Left lung (tissue), 10 donors: ENCODE measurements around the gene TOX4. TPM values are rescaled to one million over a fixed set of nuclear protein-coding genes. Genes with fewer than 3 reads are reported as not detected.

Experiments used
- ATAC-seq: fragments of 200-7000 bp; cut with Tn5 transposase; one replicate; pipeline ENCODE4 v1.9.1; 2020; ENCODE audit warnings: moderate library complexity
- DNase-seq, 4 donors: peaks; one replicate each; pipeline ENCODE4 v3.0.0-alpha.2; 2013 to 2020
- H3K27ac ChIP-seq, 2 donors: fragments of 200-600 bp; sonication (generic) in 1 of 2; one replicate each; pipeline versions ENCODE4 v1.5.0 to v1.8.0; 2020 to 2021
- H3K27me3 ChIP-seq, 2 donors: fragments of 200-600 bp; sonication (generic) in 1 of 2; one replicate each; pipeline versions ENCODE4 v1.5.0 to v1.8.0; 2020 to 2021
- H3K36me3 ChIP-seq, 2 donors: fragments of 200-600 bp; sonication (generic) in 1 of 2; one replicate each; pipeline versions ENCODE4 v1.5.0 to v1.8.0; 2020 to 2021
- H3K4me1 ChIP-seq, 2 donors: fragments of 200-600 bp; one replicate each; pipeline ENCODE4 v1.8.0; 2021
- H3K4me3 ChIP-seq, 2 donors: fragments of 200-600 bp; sonication (generic) in 1 of 2; one replicate each; pipeline versions ENCODE4 v1.5.0 to v1.8.0; 2020 to 2021; ENCODE audit warnings: mild to moderate bottlenecking in 1 of 2
- H3K9me3 ChIP-seq, 2 donors: fragments of 200-600 bp; sonication (generic) in 1 of 2; one replicate each; pipeline versions ENCODE4 v1.5.0 to v1.8.0; 2020 to 2021
- intact Hi-C, 2 donors: fragments of 100-400 bp; cut with DNase I; formaldehyde crosslinking; loops; one replicate each; pipeline versions ENCODE4 v1.11.2 to v1.14.2; 2022
- polyA plus RNA-seq, 6 donors: library from polyadenylated mRNA; unstranded; fragments of 120-200 nt; gene quantifications; one replicate each; pipeline ENCODE4 v1.2.1, GENCODE V29; 2013; ENCODE audit not compliant: insufficient read length in 6 of 6
- total RNA-seq, 2 donors: library from RNA; stranded (reverse); fragmentation: NEBNext Ultra II Directional; extraction: Animal tissue kit (Norgen Biotek cat#: 25700); gene quantifications; one replicate each; pipeline ENCODE4 v1.2.1, GENCODE V29; 2021
- TF ChIP-seq, protein P1 (sequence below), 2 donors: fragments of 200-600 bp; sonication (generic) in 1 of 2; IDR thresholded peaks; one replicate each; pipeline versions ENCODE4 v1.5.0 to v1.8.0; 2021; ENCODE audit warnings: antibody characterized with exemption in 2 of 2
- donor health status: DM: no; HTN: yes; CAD: no.
- donor health status: DM: no; HTN: no; CAD: no.

Gene TOX4
- total and polyA plus RNA-seq, 8 donors: 56.3 to 69.1 (median 60.7) TPM

DNA sequence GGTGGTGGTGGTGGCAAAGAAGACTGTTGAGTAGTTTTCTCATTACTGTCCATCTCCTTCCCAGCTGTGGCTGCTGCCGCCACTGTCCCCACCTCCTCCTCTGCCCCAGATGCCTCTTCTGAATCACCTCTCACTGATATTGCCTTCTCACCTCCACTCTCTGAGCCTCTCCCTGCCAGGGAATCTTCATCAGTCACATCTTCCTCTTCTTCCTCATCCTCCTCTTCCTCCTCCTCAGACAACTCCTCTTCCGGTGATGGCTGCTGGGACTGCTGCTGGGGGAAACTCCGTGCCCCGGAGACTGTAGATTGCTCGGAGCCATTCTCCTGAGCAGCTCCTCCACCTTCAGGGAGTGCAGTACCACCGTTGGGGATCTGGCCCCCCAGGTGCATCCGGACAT lies 46.2 kb downstream of the TOX4 start:
- TF ChIP-seq, protein P1, sequence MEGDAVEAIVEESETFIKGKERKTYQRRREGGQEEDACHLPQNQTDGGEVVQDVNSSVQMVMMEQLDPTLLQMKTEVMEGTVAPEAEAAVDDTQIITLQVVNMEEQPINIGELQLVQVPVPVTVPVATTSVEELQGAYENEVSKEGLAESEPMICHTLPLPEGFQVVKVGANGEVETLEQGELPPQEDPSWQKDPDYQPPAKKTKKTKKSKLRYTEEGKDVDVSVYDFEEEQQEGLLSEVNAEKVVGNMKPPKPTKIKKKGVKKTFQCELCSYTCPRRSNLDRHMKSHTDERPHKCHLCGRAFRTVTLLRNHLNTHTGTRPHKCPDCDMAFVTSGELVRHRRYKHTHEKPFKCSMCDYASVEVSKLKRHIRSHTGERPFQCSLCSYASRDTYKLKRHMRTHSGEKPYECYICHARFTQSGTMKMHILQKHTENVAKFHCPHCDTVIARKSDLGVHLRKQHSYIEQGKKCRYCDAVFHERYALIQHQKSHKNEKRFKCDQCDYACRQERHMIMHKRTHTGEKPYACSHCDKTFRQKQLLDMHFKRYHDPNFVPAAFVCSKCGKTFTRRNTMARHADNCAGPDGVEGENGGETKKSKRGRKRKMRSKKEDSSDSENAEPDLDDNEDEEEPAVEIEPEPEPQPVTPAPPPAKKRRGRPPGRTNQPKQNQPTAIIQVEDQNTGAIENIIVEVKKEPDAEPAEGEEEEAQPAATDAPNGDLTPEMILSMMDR (IDR thresholded peaks at IDR 0.05): no peak
- DNase-seq: no peak
- no peaks in the 10 kb centered on the region for H3K36me3 ChIP-seq

GRCh38 chr14:21524575-21525490 lies 47.8 kb downstream of the TOX4 start:
- TF ChIP-seq, protein P1 (IDR thresholded peaks at IDR 0.05): no peak
- intact Hi-C loops: no loop called here
- Histone ChIP-seq H3K4me3 (peak overlapping the region; percentile 53 to 57), H3K36me3 (no peaks in the 10 kb centered on the region), H3K27me3 (peaks cover 0 to 11% of the 10 kb centered on the region in 2 donors), H3K4me1 (peaks cover 0 to 33% of the 10 kb centered on the region in 2 donors), H3K27ac (no peak overlapping the region), H3K9me3 (no peaks in the 10 kb centered on the region)
- no peak for DNase-seq
- no peak for ATAC-seq

More for the DNA sequence above, 46.2 kb downstream of the TOX4 start:
- Histone ChIP-seq H3K27me3 (peaks cover 0 to 11% of the 10 kb centered on the region in 2 donors), H3K4me1 (peaks cover 0 to 25% of the 10 kb centered on the region in 2 donors), H3K9me3 (no peaks in the 10 kb centered on the region), H3K27ac (no peak overlapping the region), H3K4me3 (no peak overlapping the region)
- intact Hi-C loops: no loop called here
- no peak for ATAC-seq

DNA sequence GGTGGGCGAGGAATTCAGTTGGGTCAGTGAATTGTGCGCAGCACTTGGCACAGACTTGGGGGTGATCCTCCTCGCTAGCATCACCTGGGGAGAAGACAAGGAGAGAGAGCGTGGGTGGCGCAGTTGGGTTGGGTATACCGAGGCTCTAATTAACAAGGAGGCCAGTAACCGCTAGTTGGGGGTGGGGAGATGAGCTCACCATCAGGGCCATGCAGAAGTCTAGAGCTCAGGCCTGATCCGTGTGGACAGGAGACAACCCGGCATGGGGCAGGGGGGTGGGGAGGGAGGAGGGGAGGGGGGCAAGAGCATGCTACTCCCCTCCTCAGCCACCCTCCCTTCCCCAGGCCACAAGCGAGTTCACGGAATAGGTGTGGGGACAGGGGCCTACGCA lies 48.6 kb downstream of the TOX4 start:
- Histone ChIP-seq H3K36me3 (no peaks in the 10 kb centered on the region), H3K4me3 (peak overlapping the region; percentile 53 to 57), H3K27me3 (peaks cover 0 to 11% of the 10 kb centered on the region in 2 donors), H3K9me3 (no peaks in the 10 kb centered on the region), H3K27ac (no peak overlapping the region), H3K4me1 (peaks cover 0 to 33% of the 10 kb centered on the region in 2 donors)
- TF ChIP-seq, protein P1 (IDR thresholded peaks at IDR 0.05): no peak
- ATAC-seq: peak; percentile 39
- DNase-seq: peak in 1 of 4 donors; percentile 47
- intact Hi-C loops: no loop called here

DNA sequence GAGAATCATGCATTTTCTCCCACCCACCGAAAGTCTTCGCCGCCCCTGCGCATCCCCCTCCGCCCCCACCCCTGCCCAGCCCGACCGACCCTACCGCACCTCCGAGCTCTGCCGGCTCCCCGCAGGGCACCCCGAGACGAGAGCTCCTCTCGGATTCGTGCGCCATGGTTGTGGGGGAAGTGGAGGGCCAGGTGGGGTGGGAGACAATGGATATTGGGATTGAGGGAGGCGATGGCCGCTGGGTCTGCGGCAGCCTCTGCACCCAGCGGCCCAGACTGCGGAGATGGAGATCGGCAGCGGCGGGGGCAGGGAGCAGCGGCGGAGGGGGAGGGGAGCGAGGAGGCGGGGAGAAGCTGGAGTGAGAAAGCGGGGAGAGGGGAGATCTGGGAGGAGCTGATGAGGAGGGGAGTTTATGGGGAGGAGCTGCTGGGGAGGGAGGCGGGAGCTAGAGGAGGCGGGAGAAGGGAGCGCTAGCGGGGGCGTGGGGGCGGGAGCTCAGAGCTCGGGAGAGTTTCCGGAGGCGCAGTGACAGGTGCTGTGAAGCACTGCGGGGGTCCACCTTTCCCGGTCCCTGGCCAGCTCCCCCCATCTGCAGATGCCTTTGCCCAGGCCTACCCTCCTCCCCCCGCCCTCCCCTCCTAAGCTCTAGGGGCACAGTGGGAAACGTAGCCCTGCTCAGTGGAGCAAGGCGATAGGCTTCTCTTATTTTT lies 49.1 kb downstream of the TOX4 start, which contains the start of gene SALL2:
Gene SALL2, minus strand, starts transcription at position 385 of the 710 bp plus-strand sequence. Its CDS starts 219 bp downstream, at position 166.
- ATAC-seq (peak; percentile 97), DNase-seq (peak; percentile 80 to 93 (median 86))
- H3K36me3 ChIP-seq: no peaks in the 10 kb centered on the region
- H3K4me1 ChIP-seq: peaks cover 0 to 33% of the 10 kb centered on the region in 2 donors
- intact Hi-C loops: no loop called here
- peaks cover 0 to 11% of the 10 kb centered on the region in 2 donors for H3K27me3 ChIP-seq
- TF ChIP-seq, protein P1 (IDR thresholded peaks at IDR 0.05): no peak
- H3K4me3 ChIP-seq: peak within 1 kb of the TSS; percentile 53 to 57
- no peaks in the 10 kb centered on the region for H3K9me3 ChIP-seq
- no peak within 1 kb of the TSS for H3K27ac ChIP-seq
